ENCODE results near the gene RAVER1. TPM values are rescaled to one million over a fixed set of nuclear protein-coding genes. Genes with fewer than 3 reads are reported as not detected.

RAVER1 gene
- total RNA-seq, 4 donors from 2014 or later: 23.7 to 42.2 (median 30.2) TPM

- no peak for DNase-seq (ENCODE audit: extremely low spot score)
- TF ChIP-seq EP300 (IDR thresholded peaks at IDR 0.05) (no peak), POLR2AphosphoS5 (IDR thresholded peaks at IDR 0.05) (no peak), CTCF (IDR thresholded peaks at IDR 0.05) (no peak), POLR2A (IDR thresholded peaks at IDR 0.05; ENCODE audit: low read depth) (no peak)
- Histone ChIP-seq H3K9me3 (no peaks in the 10 kb centered on the region), H3K27ac (replicated peaks in 1 of 4) (no peak overlapping the region), H3K4me3 (peak overlapping the region; percentile 34 to 60 (median 47)), H3K4me1 (peaks cover 66 to 88% (median 80%) of the 10 kb centered on the region in 4 donors), H3K27me3 (peaks cover 16 to 98% (median 74%) of the 10 kb centered on the region in 4 donors), H3K36me3 (peaks cover 6 to 18% (median 11%) of the 10 kb centered on the region in 4 donors)
- WGBS: 2% methylated on average over 40 of the region's 50 CpGs
- intact Hi-C loops (cut with DNase I): no loop called here
Observed at GRCh38 chr19:10289167-10289835, 44.0 kb downstream of the RAVER1 start.

GRCh38 chr19:10288662-10289166, 44.6 kb downstream of the RAVER1 start:
- 4% methylated on average over 4 of the region's 23 CpGs for WGBS
- H3K27me3 ChIP-seq: peaks cover 16 to 98% (median 68%) of the 10 kb centered on the region in 4 donors
- TF ChIP-seq POLR2AphosphoS5 (IDR thresholded peaks at IDR 0.05): no peak
- TF ChIP-seq CTCF (IDR thresholded peaks at IDR 0.05): no peak
- no peaks in the 10 kb centered on the region for H3K9me3 ChIP-seq
- H3K4me1 ChIP-seq: peaks cover 66 to 82% (median 76%) of the 10 kb centered on the region in 4 donors
- intact Hi-C loops (cut with DNase I): no loop called here
- peak overlapping the region; percentile 34 to 60 (median 47) for H3K4me3 ChIP-seq
- no peak for DNase-seq (ENCODE audit: extremely low spot score)
- peaks cover 7 to 24% (median 17%) of the 10 kb centered on the region in 4 donors for H3K36me3 ChIP-seq
- no peak overlapping the region for H3K27ac ChIP-seq (replicated peaks in 1 of 4)

- WGBS: 1% methylated on average over 16 of the region's 59 CpGs
- H3K9me3 ChIP-seq: no peaks in the 10 kb centered on the region
- peak within 1 kb of the TSS in 2 of 4 donors; percentile 2 to 35 for H3K27ac ChIP-seq (replicated peaks in 1 of 4)
- peak within 1 kb of the TSS; percentile 8 to 27 (median 16) for H3K4me3 ChIP-seq
- DNase-seq (ENCODE audit: extremely low spot score): no peak
- no peak for TF ChIP-seq EP300 (IDR thresholded peaks at IDR 0.05)
- TF ChIP-seq POLR2A (IDR thresholded peaks at IDR 0.05; ENCODE audit: low read depth): no peak
- no peak for TF ChIP-seq POLR2AphosphoS5 (IDR thresholded peaks at IDR 0.05)
- intact Hi-C loops (cut with DNase I): no loop called here
- peaks cover 7 to 36% (median 26%) of the 10 kb centered on the region in 4 donors for H3K36me3 ChIP-seq
- peaks cover 56 to 66% (median 61%) of the 10 kb centered on the region in 4 donors for H3K4me1 ChIP-seq
- peaks cover 8 to 87% (median 51%) of the 10 kb centered on the region in 4 donors for H3K27me3 ChIP-seq
Observed at GRCh38 chr19:10286803-10287737, 46.3 kb downstream of the RAVER1 start, which contains the start of gene ICAM4. TSS of gene ICAM4 (plus strand) at chr19:10286955. CDS start at chr19:10287013, 58 bp downstream.

- WGBS: 94% methylated on average over 2 of the region's 4 CpGs
- no peaks in the 10 kb centered on the region for H3K9me3 ChIP-seq
- H3K27ac ChIP-seq (replicated peaks in 1 of 4): no peak overlapping the region
- TF ChIP-seq POLR2A (IDR thresholded peaks at IDR 0.05; ENCODE audit: low read depth) (no peak), CTCF (IDR thresholded peaks at IDR 0.05) (no peak), POLR2AphosphoS5 (IDR thresholded peaks at IDR 0.05) (no peak), EP300 (IDR thresholded peaks at IDR 0.05) (no peak)
- H3K4me3 ChIP-seq: no peak overlapping the region
- no peak for DNase-seq (ENCODE audit: extremely low spot score)
- H3K36me3 ChIP-seq: peaks cover 7 to 38% (median 26%) of the 10 kb centered on the region in 4 donors
- H3K4me1 ChIP-seq: peaks cover 39 to 49% (median 44%) of the 10 kb centered on the region in 4 donors
- peaks cover 0 to 71% (median 35%) of the 10 kb centered on the region in 4 donors for H3K27me3 ChIP-seq
- intact Hi-C loops (cut with DNase I): no loop called here
Observed at GRCh38 chr19:10285393-10285792, 47.9 kb downstream of the RAVER1 start.
